ENCODE results near the gene EPHA3.
"Not testable (repeated sequence)": the region's sequence is repeated elsewhere in the genome, so short reads cannot be mapped to it uniquely, and the experiment has no call there.

Gene EPHA3

DNA sequence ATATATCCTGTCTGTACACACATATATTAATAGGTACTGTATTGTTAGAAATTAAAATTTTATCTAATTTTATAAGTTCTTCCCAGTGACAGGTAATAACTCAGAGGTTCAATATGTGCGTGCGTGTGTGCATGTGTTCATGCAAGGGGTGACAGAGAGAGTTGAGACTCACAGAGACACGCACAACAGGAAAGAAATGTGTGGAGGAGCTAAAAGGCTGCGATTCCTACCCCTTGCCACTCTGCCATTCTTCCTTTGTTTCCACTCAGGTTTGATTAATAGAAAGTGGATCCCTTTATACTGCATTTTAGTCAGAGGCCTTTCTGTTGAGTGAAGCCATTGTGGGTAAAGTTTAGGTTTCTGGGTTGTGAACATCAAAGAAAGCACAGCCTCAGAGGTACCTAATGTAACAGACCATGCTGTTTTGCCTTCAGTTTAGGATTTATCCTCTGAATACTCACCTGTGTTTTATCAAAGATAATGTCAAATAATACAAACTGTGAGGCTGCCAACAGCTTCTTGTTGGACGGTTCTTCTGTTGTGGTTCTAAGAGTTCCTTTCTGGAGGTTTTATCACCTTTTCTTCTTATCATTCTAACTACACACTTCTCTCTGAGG lies 182.3 kb downstream of the EPHA3 start:
- no peak for DNase-seq

DNA sequence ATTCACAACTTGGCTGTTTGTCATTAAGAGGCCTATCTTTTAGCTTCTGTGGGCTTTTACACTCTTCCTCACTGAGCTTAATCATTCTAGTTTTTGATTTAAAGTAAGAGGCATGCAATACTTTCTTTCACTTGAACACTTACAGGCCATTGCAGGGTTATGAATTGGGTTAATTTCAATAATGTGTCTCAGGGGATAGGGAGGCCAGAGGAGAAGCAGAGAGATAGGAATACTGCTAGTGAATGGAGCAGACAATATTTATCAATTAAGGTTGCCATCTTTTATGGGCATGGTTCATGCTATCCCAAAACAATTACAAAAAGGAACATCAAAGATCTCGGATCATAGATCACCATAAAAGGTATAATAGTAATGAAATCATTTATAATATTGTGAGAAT lies 189.8 kb downstream of the EPHA3 start:
- DNase-seq, result no peak

DNA sequence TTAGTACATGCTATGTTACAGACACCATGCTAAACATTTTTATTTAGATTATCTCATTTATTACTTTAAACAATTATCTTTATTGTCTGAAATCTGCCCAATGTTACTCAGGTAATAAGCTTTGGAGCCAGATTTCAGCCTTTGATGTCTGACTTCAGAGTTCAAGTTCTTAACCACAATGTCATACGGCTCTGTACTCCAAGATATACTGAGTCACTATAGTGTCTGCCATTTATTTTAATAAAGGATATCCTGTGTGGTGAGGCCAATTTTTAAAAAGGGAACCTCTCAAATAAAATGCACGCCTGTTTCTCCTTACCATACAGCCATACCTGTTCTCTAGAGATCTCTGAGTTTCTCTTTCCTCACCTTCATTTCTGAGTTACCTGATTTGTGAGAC lies 193.1 kb downstream of the EPHA3 start:
- DNase-seq, result no peak

DNA sequence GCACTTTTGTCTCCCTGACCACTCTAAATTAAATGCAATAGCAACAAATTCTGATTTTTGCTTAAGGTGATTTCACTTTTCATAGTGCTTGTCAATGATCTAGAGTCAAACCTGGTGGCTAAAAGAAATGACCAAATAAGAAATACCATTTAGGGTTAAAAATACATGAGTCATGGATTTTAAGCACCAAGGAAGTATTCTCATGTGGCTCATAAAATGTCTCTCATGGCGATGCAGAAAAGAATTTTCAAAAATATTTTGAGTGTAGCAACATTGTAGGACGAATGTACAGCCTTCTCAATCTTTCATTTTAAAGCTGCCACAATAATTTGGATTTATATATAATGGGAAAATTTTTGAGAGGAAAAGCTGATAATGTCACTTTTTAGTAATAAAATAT lies 193.6 kb downstream of the EPHA3 start:
- no peak for DNase-seq

DNA sequence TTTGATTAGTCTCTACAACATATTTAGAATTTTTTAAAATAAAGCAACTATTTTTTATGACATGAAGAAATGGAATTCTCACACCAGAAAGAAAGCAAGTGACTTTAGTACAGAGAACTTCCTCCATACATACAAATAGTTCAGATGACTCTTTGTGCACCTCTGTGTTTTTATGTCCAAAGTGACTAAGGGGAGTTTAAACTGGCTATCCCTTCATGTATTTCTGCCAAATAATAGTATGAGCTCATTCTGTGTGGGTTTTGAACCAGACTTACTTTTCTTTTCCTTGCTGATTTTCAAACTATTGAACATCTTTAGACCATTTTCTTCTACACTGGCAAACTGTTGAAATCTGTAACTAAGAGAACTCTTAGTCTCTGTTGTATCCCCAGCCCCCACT lies 196.3 kb downstream of the EPHA3 start:
- no peak for DNase-seq

DNA sequence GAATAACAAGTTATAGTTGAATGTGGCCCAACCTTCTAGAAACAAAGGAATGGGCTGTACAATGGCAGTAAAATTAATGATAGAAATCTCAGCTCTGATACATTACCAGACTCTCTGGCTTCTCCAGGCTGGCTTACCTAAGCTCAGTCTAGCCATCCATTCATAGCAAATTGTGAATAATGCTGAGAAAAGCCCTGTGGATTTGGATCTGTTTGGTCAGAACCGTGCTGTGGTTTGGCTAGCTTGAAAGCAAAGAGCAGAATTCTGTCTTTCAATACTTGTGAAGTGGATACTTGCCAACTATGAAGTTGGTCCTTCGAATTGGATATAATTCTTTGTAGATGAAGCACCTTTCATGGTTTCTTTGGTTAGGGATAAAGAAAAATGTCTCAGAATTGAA lies 199.1 kb downstream of the EPHA3 start:
- no peak for DNase-seq

DNA sequence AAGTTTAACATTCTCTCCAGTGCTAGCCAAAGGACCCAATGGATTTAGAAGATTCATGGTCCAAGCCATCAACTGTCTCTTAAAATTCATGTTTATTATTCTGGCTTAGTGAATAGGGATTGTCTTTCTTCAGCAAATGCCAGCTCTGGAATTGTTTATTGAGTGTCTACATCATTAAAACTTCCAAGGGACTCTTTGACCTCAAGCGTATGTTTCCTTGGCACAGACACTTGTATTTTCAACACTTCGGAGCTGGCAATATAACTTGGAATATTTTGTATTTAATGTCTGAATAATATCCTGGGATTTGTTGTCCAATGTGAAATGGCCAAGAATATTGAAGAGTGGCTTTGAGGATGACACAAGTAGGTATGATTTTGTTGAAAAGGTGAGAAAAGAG lies 204.2 kb downstream of the EPHA3 start:
- DNase-seq, result no peak

DNA sequence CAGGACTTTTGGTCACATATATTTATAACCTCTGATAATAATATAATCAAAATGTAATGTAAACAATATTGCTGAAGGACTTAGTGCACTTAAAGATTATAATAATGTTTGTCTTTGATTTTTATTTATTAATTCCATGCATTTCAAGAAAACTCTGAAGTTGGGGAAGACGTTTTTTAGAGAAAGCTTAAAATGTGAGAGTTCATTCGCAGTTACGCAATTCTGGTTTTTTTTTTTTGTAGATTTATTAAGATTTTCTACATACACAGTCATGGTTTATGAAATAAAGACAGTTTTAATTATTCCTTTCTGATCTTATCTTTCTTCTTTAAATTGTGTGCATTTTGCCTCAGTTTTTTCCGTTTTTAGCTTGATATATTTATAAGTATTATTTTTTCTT lies 204.7 kb downstream of the EPHA3 start:
- DNase-seq, result no peak

DNA sequence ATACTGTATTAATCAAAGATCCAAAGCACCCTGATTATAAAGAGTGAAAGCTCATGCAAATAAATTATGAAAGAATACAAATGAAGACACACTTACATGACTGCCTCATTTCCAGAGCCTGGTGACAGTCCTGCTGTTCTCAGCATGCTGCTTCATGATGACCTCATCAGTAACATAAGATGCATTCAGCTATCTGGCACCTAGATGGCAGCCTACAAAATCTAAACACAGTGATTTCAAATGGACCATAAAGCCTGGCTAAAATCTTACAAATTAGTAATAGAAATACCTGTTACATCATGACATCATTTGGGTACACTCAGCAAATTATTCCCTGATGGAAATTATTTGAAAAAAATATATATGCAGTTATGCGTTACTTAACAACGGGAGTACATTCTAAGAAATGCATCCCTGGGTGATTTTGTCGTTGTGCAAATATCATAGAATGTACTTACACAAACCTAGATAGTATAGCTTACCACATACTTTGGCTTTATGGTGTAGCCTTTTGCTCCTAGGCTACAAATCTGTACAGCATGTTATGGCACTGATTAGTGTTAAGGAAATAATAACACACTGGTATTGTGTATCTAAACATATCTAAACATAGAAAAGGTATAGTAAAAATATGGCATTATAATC lies 207.2 kb downstream of the EPHA3 start:
- DNase-seq, result peak; percentile 28 to 60

DNA sequence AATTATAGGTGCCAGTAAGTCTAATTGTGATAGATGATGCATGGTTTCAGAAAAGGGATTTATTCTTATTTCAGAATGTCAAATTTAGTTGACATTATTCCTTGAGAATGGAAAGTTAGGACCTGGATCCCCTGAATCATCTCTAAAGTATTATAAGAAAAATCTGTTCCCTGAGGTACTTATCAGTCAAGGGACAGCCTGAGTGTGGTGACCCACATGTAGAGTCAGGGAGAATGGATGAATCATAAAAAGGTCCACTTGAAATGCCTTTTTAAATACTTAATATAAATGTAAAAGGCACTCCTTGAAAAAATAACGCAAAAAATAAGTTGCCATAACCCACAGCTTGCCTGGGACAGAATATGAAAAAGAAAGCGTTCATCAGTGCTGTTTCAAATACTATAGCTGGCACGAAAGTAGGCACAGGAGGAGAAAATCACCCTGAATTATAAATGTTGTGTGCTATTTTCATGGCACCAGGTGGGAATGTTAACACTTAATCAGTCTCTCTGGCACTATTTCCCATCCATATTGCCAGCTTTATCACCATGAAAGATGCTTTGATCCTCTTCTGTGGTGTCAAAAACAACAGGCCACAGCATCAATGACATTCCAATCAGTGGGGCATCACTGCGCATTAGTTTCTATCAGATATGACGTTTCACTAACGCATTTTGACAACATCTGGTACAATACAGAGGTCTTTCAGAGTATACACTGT lies 208.5 kb downstream of the EPHA3 start:
- no peak for DNase-seq

DNA sequence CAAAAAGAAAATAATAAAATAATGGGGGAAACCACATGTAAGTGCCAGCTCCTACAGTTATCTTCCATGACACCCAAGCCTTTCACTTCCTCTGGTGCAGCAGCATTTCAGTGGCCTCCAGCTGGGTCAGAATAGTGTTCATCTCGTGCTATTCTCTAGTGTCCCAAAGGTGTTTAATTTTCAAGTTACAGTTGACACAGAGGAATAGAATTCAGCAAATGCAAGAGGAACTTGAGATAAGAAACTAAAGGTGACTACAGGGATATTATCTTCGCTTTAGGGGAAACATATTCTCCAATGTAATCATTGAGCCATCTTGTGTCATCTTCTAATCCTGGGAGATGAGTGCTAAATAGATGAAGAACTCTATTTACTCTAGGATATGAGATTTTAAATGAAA lies 212.8 kb downstream of the EPHA3 start:
- no peak for DNase-seq

DNA sequence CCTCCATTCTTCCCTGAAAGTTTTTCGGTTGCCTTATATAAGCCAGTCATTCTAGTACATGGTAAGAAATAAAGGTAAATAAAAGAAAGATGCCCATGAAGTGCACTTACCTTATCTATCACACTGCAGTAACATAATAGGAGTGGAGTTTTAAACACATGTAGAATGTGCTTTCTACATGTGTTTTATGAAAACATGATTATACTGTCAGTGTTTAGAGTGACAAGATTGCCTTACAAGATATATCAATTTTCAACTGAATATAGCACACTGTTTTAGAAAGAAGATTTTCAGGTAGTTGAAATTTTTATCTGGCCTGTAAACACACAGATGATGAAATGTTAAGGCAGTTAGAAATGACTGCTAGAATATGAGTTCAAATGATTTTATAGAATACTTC lies 219.6 kb downstream of the EPHA3 start:
- DNase-seq, result no peak

DNA sequence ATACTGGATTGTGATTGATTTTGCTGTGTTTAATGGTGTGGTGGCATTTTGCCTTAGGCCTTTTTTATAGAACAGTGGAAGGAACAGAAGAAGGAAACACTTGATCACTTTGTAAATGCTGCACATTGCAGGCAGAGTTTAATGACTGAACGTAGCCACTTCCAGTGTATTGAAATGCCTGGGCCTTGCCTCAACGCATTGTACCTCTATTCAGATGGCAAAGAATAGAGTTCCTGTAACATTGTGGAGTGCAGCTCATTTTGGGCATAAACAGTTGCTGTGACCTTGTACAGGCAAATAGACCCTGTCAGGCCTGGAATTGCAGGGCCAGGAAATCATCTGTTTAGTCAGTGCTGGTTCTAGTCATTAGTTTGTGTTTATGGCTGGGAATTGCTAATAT lies 225.0 kb downstream of the EPHA3 start:
- no peak for DNase-seq

DNA sequence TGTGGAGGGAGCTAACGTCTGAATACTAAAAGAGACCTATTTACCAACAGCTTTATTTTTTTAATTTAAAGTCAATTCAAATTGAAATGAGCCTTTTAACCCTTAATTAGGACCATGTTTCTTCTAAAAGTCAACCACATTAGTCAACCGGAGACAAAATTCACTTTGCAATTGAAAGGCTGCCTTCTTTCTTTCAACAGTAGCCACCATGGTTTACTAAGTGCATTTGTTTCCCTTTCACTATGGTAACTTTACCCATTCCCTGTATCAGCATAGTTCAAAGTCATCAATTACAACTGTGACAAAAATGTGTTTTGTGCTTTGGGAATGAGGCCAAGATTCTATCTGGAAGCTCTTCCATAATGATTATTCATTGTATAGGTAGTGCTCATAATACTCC lies 225.4 kb downstream of the EPHA3 start:
- no peak for DNase-seq

DNA sequence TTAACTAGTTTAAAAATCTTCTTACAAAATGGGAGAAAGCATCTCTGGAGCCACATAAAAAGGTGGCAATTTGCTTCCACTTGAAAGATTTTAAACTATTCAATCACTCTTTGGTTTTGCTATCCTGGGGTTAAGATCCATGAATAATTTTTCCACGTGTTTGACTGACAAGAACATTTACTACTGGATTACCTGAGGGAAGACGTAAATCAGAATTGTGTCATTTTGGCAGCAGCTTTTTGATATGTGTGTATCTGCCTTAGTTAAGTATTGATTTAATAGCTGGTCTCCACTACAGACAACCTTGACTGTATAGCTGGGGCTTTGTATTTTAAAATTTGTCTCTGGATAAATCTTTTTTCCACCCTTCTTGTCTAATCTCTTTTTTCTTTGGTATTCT lies 228.3 kb downstream of the EPHA3 start:
- DNase-seq, result no peak

DNA sequence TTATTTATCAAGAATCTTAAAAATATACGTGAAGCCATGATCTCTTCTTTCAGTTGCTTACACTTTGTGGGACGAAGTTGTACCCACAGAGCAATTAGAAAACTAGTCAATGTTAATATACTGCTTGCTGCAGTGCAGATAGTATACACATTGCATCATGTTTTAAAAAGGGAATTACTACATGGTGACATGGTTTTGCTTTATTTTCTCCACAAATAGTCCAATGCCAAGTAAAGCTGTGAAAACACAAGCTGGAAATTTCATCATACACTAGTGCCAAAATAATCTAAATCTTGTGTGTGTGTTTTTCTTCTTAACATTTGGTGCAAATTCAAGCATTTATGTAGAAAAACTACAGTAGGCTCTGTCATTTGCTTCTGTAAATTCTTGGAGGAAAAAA lies 233.0 kb downstream of the EPHA3 start:
- DNase-seq, result no peak

DNA sequence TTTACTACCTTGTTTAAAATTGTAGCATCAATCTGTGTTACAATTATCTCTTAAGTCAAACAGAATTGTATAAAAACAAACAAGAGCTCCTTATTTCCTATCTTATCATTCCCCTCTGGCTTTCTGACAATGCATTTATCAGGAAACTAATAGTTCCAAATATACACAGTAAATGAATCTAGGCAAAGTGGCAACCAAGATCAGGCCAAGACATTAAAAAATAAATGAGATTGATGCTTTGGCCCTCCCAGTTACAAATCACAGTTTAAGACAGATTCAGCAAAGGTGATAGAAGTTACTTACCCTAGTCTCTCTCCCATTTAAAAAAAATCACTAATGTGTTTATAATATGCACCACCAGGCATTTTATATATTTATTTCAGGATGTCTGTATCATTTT lies 236.7 kb downstream of the EPHA3 start:
- DNase-seq, result no peak

DNA sequence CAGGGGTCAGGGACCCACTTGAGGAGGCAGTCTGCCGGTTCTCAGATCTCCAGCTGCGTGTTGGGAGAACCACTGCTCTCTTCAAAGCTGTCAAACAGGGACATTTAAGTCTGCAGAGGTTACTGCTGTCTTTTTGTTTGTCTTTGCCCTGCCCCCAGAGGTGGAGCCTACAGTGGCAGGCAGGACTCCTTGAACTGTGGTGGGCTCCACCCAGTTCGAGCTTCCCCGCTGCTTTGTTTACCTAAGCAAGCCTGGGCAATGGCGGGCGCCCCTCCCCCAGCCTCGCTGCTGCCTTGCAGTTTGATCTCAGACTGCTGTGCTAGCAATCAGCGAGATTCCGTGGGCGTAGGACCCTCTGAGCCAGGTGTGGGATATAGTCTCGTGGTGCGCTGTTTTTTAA lies 243.5 kb downstream of the EPHA3 start:
- not testable (repeated sequence) for DNase-seq

DNA sequence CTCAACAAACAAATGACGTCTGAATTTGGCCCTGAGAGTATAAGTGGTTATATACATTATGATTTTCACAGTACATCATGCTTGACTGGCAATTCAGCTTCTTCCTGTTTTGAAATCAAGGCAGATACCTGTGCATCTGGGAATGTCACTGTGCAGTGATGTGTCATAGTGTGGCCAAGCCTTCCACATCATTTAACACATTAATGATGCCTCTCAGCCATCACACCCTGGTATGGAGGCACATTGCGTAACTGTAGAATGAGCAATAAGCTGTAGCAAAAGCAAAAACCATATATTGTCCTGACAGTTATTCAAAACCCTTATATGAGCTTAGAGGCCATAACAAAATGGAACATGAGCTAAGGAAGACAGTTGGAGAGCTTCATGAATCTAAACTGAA lies 246.0 kb downstream of the EPHA3 start:
- no peak for DNase-seq

DNA sequence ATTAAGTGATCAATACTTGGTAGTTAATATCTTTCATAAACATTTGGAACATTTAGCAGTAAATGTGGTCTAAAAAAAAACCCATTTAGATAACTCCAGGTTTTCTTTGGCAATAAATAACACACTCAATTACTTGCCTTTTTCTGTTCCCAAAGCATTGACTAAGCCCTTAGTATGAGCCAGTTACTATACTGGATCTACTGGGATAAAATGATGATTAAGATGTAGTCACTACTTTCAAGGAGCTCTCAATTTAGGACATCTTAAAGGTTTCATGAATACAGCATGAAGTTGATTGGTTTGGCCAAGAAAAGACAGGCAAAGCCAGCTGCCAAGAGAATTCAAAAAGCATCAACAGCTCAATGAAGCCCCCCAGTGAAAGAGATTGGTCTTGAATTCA lies 250.9 kb downstream of the EPHA3 start:
- no peak for DNase-seq

DNA sequence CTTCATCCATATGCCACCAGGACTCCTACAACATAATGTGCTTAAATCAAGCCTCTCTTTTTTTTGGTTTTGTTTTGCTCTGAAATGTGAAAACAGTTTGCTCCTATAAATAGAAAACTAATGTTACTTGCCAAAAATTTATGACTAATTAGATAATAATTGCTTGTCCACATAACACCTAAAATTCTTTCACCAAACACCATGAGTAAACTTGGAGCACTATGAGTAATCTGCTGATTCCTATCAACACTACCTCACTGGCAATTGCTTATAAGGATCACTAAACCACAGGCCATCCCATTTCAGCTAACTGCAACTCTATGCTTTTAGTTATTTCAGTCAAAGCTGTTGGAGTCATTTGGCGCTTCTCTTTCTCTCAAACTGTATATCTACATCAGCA lies 252.7 kb downstream of the EPHA3 start:
- no peak for DNase-seq

DNA sequence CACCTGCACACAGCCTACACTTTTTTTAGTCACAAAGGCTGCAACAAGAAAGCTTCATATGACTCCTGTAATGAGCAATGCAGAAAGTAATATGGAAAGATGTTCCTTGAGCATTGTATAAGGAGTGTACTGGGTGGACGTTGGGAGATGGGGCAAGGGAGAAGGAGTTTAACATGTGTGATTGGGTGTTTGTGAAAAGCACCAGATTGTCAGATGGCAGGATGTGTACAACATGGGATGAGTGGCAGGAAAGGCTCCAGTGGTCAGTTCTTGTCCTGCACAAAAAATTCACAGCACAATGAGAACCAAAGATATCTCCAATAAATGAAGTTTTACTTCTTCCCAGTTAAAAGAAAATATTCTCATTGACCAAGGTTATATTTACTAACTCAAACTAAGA lies 255.1 kb downstream of the EPHA3 start:
- no peak for DNase-seq

DNA sequence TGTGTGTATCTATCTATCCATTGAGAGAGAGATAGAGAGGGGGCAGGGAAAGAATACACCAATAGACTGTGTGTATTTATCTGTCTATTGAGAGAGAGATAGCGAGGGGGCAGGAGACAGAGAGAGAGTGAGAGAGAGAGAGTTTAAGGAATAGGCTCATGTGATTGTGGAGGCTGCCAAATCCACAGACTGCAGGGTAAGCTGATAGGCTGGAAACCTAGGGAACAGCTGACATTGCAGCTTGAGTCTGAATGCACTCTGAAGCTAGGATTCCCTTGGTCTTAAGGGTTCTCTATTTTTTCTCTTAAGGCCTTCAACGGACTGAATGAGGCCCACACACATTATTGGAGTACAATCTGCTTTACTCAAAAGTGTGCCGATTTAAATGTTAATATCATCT lies 255.8 kb downstream of the EPHA3 start:
- no peak for DNase-seq

DNA sequence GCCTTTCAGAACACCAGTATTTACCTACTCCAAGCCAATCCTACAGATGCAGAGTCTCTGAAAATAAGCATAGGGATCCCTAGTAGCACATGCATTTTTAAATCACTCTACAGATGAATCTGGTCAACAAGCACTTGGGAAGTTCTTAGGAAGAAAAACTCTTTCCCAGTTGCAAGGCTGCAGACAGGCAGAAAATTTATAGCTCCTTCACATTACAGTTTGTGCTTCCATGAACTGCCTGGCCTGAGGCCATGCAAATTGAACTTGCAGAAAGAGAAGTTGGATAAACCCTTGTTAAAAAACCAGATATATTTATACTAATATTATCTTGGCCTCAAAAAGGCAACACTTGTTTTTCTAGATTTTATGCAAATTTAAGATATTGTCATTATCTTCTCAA lies 256.9 kb downstream of the EPHA3 start:
- DNase-seq, result no peak

DNA sequence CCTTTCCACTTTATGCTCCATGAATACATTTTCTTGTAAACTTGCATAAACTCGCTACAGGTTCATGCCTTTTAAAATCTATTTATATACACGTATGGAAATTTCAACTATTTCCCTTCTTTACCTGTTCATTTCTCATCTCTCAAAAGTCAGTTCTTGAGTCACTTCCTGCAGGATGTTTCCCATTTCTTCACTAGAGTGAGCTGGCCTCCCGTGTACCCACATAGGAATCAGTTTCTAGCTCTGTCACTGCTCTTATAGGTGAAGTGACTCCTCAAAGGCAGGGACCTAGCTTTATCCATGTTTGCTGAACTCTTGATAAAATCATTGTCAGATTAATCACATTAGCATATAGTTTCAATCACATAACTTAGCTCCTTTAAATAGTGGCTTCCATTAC lies 259.7 kb downstream of the EPHA3 start:
- DNase-seq, result no peak

All from SHP77 (cell line).